ENCODE data around the gene C14orf93. TPM values are rescaled to one million over a fixed set of nuclear protein-coding genes. Genes with fewer than 3 reads are reported as not detected.

Gene C14orf93
- total and polyA plus RNA-seq, 9 of the 15 experiments (the other 6 are each of a cell fraction or from before 2014, with no cell fraction given), result 2.2 to 22.4 (median 16.1) TPM

- TF ChIP-seq TCF15 (CRISPR knock-in tag; IDR thresholded peaks at IDR 0.05), result no peak
- TF ChIP-seq TFAP4 (CRISPR knock-in tag; IDR thresholded peaks at IDR 0.05; ENCODE audit: borderline replicate concordance), result peak; percentile 55; the same call in 1 of the 2 replicates
- TF ChIP-seq ZKSCAN1 (IDR thresholded peaks at IDR 0.05; ENCODE audit: low read depth, low read length), result no peak
- no peak for TF ChIP-seq ZNF561 (CRISPR knock-in tag; conservative IDR thresholded peaks at IDR 0.05)
- TF ChIP-seq TGIF2 (CRISPR knock-in tag; IDR thresholded peaks at IDR 0.05), result no peak
- TF ChIP-seq SMAD1 (IDR thresholded peaks at IDR 0.05; ENCODE audit: low read depth, low read length, partially characterized antibody), result peak; percentile 33
- TF ChIP-seq HNRNPH1 (optimal IDR thresholded peaks at IDR 0.05; ENCODE audit: low read depth, low read length), result no peak
- TF ChIP-seq BDP1 (IDR thresholded peaks at IDR 0.05; ENCODE audit: insufficient read depth, insufficient read length), result no peak
- no peak for TF ChIP-seq HIVEP1 (CRISPR knock-in tag; IDR thresholded peaks at IDR 0.05)
- TF ChIP-seq FOXA1 (IDR thresholded peaks at IDR 0.05; ENCODE audit: borderline replicate concordance), result no peak
- TF ChIP-seq HOMEZ (CRISPR knock-in tag; IDR thresholded peaks at IDR 0.05), result 0 out of 2 replicates have a peak, but pooled peaks have one; percentile 33
- TF ChIP-seq SMAD2 (IDR thresholded peaks at IDR 0.05; ENCODE audit: low read depth, low read length), result no peak
- TF ChIP-seq KAT7 (CRISPR knock-in tag; IDR thresholded peaks at IDR 0.05; ENCODE audit: borderline replicate concordance), result no peak
- no peak for TF ChIP-seq NR1H2 (CRISPR knock-in tag; IDR thresholded peaks at IDR 0.05)
- peak; percentile 91 for TF ChIP-seq RBFOX2 (IDR thresholded peaks at IDR 0.05; ENCODE audit: low read depth, low read length)
- peak; percentile 84 for TF ChIP-seq ATF3 (IDR thresholded peaks at IDR 0.05)
- TF ChIP-seq ATF3 (CRISPR knock-in tag; conservative IDR thresholded peaks at IDR 0.05), result peak; percentile 71; the same call in 1 of the 2 replicates
- TF ChIP-seq MCM7 (IDR thresholded peaks at IDR 0.05), result no peak
- TF ChIP-seq TEAD1 (CRISPR knock-in tag; IDR thresholded peaks at IDR 0.05), result no peak
- TF ChIP-seq ARID3A (IDR thresholded peaks at IDR 0.05; ENCODE audit: borderline replicate concordance, low read depth, low read length), result no peak
Measured at GRCh38 chr14:23034498-23035302, 24.8 kb upstream of the C14orf93 start, which contains the start of gene PSMB5 (continued).
